Fibroblast of skin of left biceps (primary cell): ENCODE measurements around the gene ATP11A.
A peak's percentile ranks its signal among the peaks of the same experiment; 100 is the strongest.
"Not testable (repeated sequence)": the region's sequence is repeated elsewhere in the genome, so short reads cannot be mapped to it uniquely, and the experiment has no call there.

Experiments used
- DNase-seq, 2 experiments: peaks; one replicate each; pipeline ENCODE4 v3.0.0-alpha.2; 2013; ENCODE audit warnings: low read depth in 2 of 2

ATP11A gene

GRCh38 chr13:112839356-112840105 lies 149.7 kb downstream of the ATP11A start:
- peak; percentile 52 to 58 for DNase-seq

GRCh38 chr13:112840472-112841302 lies 150.8 kb downstream of the ATP11A start:
- DNase-seq = no peak

- DNase-seq = not testable (repeated sequence)
Measured at GRCh38 chr13:112841303-112842015, 151.6 kb downstream of the ATP11A start.

GRCh38 chr13:112842343-112842856 lies 152.6 kb downstream of the ATP11A start:
- DNase-seq = no peak

- DNase-seq = no peak
Measured at GRCh38 chr13:112842931-112843391, 153.1 kb downstream of the ATP11A start.

- no peak for DNase-seq
Measured at GRCh38 chr13:112843392-112844111, 153.7 kb downstream of the ATP11A start.

GRCh38 chr13:112844411-112844810 lies 154.6 kb downstream of the ATP11A start:
- no peak for DNase-seq

GRCh38 chr13:112844879-112845278 lies 155.0 kb downstream of the ATP11A start:
- DNase-seq = no peak

GRCh38 chr13:112845511-112846144 lies 155.8 kb downstream of the ATP11A start:
- no peak for DNase-seq

GRCh38 chr13:112846411-112847115 lies 156.7 kb downstream of the ATP11A start:
- DNase-seq = no peak

GRCh38 chr13:112849500-112849899 lies 159.7 kb downstream of the ATP11A start:
- DNase-seq = no peak

- no peak for DNase-seq
Measured at GRCh38 chr13:112850273-112850672, 160.4 kb downstream of the ATP11A start.

- DNase-seq = no peak
Measured at GRCh38 chr13:112851107-112852038, 161.5 kb downstream of the ATP11A start.

- DNase-seq = no peak
Measured at GRCh38 chr13:112852392-112852791, 162.6 kb downstream of the ATP11A start.

GRCh38 chr13:112852808-112853207 lies 163.0 kb downstream of the ATP11A start:
- no peak for DNase-seq

- no peak for DNase-seq
Measured at GRCh38 chr13:112854321-112854720, 164.5 kb downstream of the ATP11A start.

GRCh38 chr13:112855859-112856258 lies 166.0 kb downstream of the ATP11A start:
- no peak for DNase-seq

- DNase-seq = no peak
Measured at GRCh38 chr13:112857914-112858490, 168.2 kb downstream of the ATP11A start.
